ENCODE results near the gene POT1.

The POT1 gene

DNA sequence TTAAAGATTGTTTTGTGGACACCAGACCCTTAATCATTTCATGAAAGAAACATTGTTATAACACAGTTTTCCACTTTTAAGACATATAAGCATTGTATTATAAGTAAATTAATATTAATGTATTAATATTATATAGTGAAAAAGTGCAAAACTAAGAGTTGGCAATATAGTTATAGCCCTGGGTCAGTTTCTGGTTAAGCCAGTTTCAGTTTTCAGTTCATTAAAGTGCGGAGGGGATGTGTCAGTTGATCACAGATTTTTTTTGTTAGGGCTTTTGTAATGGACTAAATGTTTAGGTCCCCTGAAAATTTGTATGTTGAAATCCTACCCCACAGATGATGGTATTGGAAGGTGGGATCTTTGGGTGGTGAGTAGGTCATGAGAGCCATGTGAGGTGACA is 118.3 kb downstream of the POT1 start:
- H3K4me3 ChIP-seq (ENCODE audit: low read depth, low read length) = no peak overlapping the region
- TF ChIP-seq, protein P1, sequence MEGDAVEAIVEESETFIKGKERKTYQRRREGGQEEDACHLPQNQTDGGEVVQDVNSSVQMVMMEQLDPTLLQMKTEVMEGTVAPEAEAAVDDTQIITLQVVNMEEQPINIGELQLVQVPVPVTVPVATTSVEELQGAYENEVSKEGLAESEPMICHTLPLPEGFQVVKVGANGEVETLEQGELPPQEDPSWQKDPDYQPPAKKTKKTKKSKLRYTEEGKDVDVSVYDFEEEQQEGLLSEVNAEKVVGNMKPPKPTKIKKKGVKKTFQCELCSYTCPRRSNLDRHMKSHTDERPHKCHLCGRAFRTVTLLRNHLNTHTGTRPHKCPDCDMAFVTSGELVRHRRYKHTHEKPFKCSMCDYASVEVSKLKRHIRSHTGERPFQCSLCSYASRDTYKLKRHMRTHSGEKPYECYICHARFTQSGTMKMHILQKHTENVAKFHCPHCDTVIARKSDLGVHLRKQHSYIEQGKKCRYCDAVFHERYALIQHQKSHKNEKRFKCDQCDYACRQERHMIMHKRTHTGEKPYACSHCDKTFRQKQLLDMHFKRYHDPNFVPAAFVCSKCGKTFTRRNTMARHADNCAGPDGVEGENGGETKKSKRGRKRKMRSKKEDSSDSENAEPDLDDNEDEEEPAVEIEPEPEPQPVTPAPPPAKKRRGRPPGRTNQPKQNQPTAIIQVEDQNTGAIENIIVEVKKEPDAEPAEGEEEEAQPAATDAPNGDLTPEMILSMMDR (IDR thresholded peaks at IDR 0.05; ENCODE audit: low read depth, low read length) = no peak

DNA sequence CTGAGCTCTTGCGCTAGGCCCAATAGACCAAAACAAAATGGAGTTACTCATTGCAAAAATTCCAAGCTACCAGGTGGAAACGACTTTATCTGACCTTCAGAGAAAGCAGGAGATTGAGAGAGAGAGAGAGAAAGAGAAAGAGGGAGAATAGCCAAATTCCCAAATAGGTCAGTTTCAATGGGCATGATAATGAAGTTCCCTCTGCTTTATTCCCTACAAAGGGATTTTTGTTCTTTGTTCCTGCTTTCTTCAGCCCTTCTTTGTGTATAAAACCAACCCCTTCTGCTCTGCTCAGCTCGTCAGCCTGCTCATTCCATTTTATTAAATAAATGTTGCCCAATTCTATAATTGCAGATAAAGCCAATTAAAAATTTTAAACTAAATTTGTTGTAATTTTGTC is 119.0 kb downstream of the POT1 start:
- TF ChIP-seq, protein P1 (IDR thresholded peaks at IDR 0.05; ENCODE audit: low read depth, low read length) = no peak
- H3K4me3 ChIP-seq (ENCODE audit: low read depth, low read length) = no peak overlapping the region

DNA sequence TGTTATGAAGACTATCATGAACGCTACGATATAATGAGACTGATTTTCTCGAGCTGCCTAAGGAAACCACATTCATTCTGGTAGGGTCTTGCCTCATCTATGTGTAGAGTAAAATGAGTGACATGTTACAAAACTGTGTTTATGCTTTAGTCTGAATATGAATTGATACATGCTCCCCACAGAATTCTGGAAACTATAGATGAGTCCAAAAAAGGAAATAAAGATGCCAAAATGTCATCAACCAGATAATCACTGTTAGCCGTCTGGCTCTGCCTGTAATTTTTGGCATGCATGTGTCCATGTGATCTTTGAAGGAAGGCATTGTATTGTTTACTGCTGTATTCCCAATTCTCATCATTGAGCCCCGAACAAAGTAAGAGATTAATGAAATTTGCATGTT is 121.4 kb downstream of the POT1 start:
- H3K4me3 ChIP-seq (ENCODE audit: low read depth, low read length) = no peak overlapping the region
- TF ChIP-seq, protein P1 (IDR thresholded peaks at IDR 0.05; ENCODE audit: low read depth, low read length) = no peak

DNA sequence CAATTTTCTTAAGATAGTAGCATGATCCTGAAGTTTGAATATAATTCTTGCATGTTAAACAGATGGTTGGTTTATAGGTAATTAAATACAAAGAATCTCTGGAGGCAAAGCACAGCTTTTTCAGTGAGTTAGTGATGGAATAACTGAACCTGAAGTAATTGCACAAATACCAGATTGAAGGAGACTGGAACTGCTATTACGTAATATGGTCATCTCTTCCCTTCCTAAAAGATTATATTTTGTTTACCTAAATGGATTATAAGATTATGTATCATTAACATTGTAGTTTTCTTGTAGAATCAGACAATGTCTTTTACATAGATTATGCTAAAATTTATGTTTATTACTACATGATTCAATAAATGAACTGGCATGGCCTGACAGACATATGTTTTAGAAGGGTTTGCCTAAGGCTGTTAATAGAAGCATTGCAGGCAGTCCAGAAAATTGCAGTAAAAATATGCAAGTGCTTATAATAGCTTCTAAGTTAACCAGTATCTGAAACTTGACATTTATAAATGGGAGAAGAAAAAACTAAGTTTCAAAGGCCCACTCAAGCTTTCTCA is 128.2 kb downstream of the POT1 start:
- H3K4me3 ChIP-seq (ENCODE audit: low read depth, low read length) = no peak overlapping the region
- TF ChIP-seq, protein P1 (IDR thresholded peaks at IDR 0.05; ENCODE audit: low read depth, low read length) = no peak

DNA sequence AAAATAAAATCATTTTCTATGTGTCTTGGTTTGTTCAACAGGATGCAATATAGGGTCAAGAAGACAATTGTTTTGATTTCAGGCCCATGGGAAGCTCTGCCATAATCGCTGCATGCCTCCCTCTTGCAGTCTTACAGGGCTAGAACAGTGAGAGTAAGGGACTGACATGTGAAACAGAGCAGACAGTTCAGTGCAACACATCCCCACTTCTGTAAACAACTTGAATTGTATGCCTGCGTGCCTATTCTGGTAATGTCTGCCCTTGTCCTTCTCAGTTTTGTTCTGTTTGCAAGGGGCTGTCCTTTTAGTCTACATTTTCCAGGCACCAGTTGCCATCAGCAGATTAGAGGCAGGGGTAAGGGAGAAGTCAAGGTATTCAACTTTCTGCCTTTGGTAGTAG is 129.2 kb downstream of the POT1 start:
- TF ChIP-seq, protein P1 (IDR thresholded peaks at IDR 0.05; ENCODE audit: low read depth, low read length) = no peak

DNA sequence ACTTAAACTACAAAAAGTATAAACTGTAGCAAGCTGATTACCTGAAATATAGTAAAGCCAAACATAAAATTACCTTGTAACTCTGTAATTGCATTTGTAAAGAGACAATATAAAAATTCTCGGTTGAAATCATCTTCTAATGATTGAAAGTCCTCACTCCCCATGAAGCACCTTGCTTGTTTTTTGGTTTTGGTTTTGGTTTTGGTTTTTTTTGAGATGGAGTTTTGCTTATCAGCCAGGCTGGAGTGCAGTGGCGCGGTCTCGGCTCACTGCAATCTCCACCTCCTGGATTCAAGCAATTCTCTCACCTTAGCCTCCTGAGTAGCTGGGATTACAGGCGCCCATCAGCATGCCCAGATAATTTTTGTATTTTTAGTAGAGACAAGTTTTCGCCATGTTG is 130.2 kb downstream of the POT1 start:
- TF ChIP-seq, protein P1 (IDR thresholded peaks at IDR 0.05; ENCODE audit: low read depth, low read length) = no peak
- H3K4me3 ChIP-seq (ENCODE audit: low read depth, low read length) = no peak overlapping the region

More for the DNA sequence above, 129.2 kb downstream of the POT1 start:
- H3K4me3 ChIP-seq (ENCODE audit: low read depth, low read length) = no peak overlapping the region

DNA sequence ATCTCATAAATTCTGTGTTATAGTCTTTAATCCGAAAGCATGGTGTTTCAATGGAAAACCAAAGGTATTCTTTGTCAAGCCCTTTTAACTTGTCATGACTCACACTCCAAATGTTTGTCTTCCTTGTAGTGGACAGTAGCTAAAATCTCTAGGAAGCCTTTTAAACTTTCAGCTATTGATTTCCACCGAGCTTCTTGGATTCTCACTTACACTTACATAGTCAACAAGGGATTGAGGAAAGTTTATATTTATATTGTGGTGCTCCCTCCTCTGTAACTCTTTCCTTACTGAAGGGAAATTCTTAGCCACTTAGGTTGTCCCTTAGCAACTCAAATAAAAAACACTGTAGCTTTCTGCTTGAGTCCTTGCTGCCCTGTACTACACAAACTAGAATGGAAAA is 132.9 kb downstream of the POT1 start:
- H3K4me3 ChIP-seq (ENCODE audit: low read depth, low read length) = no peak overlapping the region
- TF ChIP-seq, protein P1 (IDR thresholded peaks at IDR 0.05; ENCODE audit: low read depth, low read length) = no peak

All from WI38 (cell line).